Measurements from ENCODE around the gene UBASH3B.

The UBASH3B gene

DNA sequence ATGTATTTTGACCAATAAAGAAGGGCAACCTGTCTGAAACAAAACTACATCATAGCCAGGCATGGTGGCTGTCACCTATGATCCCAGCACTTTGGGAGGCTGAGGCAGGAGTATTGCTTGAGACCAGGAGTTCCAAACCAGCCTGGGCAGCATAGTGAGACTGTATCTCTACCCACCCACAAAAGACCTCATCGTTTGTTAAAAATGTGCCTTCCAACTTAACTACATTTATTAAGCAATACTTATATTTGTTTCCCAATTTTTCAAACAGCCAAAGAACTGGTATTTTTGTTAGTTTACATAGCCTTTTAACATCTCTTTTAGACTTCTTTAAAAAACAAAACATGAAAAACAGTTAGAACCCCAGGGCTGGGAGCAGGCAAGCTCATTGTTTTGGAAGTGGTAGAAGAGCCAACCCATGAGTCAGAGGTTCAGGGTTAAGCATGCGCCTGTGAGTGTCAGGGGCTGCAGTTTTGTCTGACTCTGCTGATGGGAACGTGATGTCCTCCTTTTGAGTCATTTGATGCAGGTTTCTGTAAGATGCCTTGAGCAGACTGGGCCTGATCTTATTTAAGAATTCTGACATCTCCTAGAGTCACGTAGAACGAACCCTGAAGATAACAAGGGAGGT, 128.9 kb downstream of the UBASH3B start:
- DNase-seq (ENCODE audit: low read depth in 2 of 2): no peak

DNA sequence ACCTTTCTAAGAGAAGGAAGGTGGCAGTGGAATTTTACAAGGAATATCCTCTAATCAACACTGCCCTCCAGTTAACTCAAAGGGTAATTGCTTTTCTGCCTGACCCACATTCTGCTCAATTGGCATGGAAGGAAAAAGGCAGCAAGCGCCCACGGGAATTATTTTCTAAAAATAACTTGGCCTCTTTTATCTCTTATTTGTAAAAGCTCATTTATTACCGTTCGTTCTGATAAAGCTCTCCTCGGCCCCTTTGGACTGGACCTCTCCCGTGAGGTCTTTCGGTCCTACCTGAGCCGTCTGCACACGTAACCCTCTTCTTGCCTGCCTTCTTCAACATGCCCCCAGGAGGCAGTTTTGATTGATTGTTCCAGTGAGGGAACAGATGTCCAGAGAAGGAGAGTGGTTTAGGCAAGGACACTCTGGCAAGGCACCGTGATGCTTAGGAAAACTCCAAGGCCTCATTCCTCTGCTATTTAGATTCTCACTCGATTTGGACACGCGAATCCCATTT, 129.6 kb downstream of the UBASH3B start:
- no peak for DNase-seq (ENCODE audit: low read depth in 2 of 2)

DNA sequence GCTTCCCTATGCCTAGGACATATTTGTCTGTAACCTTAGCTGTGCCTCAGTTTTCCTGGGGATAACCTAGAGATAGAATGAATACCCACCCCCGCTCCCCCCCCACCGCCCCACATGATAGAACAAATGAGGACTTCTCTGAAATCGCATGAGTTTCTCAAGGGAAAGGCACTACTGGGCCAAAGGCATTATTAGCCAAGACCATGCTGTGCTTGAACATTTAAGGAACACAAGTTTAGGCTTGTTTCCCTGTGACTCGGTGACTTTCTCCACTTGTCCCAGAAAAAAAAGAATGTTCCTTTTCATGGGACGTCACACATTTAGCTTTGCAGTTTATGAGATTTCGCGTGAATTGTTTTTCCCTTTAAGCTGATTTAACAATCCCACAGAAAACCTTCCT, 131.4 kb downstream of the UBASH3B start:
- no peak for DNase-seq (ENCODE audit: low read depth in 2 of 2)

DNA sequence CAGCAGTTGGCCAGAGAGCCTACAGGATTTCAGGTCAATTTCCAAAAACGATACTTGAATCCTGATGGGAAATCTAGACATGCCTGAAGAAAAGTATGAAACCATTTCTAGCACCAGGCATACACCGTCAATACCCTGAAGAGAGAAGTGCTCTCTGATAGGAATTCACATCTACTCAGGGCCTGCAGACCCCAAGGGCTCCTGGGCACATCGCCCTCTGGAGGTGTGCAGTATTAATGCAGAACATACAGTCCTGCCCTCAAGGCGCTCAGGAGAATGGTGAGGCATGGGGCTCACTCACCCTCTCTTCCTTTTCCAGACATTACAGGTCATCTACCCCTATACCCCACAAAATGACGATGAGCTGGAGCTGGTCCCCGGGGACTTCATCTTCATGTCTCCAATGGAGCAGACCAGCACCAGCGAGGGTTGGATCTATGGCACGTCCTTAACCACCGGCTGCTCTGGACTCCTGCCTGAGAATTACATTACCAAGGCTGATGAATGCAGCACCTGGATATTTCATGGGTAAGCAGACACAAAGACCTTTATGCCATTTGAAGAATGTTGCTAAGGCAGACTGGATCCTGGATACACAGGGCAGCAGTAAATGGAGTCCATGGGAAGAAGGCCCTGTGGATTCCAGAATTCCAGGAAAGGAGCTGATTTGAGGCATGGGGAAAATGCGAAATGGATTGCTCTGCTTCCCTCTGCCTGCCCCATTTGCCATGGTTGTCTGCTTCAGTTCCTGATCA, 133.4 kb downstream of the UBASH3B start:
- DNase-seq (ENCODE audit: low read depth in 2 of 2): no peak

DNA sequence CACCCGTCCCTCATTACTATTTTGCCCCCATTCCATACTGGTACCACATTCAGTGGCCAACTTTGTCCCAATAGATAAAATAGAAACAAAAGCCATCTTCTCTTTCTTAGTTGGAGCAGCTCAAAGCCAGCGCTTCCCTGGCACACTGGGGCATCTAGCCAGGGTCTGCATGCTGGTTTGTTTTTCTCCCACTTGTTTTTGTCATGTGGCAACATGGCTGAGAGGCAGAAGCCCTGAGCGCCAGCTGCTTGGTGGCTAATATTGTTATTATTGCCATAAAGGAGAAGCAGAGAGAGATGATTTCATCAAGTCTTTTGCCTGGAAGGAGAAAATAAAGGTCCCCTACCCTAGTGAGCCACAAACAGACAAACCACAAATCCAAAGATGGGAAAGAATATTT, 134.4 kb downstream of the UBASH3B start:
- DNase-seq (ENCODE audit: low read depth in 2 of 2): no peak

DNA sequence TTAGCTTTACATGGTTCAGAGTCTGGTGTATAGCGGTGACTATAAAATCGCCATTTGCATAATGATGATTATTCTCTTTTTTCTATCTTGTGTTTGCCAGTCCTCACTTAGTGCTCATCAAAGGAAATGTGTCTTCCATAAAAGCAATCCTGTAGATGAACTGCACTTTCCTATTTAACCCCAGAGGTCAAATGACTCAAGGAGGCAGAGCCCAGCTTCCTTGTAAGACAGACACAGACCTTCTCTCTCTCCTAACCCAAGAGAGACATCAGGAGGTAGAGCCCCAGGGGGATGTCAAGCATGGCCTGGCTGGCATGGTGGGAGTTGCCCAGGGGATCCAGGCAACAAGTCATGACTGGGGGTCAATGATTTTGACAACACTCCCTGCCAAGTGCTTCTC, 135.9 kb downstream of the UBASH3B start:
- DNase-seq (ENCODE audit: low read depth in 2 of 2): no peak

DNA sequence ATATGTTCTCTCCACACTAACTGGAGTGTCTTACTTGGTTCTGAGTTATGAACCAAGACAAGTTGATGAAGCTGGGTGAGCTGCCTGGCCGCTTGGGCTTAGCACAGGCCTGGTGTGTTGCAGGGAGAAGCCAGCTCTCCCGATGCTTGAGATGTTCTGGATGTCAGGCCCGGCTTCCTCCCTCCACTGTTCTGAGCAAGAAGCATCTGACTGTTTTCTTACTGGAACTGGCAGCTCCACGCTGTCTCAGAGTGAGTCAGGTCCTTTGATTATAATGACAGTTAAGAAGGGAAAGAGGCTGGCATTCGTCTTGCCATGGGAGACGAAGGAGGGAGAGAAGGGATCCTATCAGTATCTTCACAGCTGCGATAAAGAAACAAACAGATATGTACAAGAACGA, 136.3 kb downstream of the UBASH3B start:
- no peak for DNase-seq (ENCODE audit: low read depth in 2 of 2)

DNA sequence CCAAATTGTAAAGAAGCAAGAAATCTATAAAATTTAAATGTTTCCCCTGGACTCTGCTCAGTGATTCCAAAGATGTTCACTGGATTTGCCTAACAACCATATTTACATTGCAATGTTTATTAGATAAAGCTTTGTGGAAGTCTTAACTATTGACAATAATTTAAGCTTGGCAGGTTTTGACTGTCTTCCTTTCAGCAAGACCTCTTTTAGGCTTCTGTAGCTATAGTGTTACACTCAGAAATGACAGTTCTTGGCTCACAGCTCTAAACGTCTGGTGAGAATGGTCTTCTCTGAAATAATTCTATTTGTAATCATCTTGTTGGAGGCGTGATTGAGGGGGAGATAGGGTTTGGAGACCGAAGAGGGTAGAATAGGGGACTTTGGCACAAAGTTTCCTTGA, 138.0 kb downstream of the UBASH3B start:
- no peak for DNase-seq (ENCODE audit: low read depth in 2 of 2)

DNA sequence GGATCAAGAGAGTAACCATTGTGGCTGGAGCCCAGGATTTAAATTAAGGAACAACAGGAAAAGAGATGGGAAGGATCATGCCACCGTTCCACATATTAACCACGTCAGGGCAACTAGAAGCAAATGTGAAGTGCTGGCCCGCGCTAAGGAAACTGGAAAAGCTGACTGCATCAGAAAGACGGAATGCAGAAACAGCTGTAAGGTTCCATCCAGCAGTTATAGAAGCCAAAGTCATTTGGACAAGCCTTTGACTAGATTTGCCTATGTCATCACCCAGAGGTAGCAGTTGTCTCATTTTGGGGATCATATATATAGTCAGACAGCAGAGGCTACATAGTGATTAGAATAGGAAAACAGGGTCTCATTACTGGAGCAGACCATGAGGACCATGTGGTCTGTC, 139.8 kb downstream of the UBASH3B start:
- no peak for DNase-seq (ENCODE audit: low read depth in 2 of 2)

DNA sequence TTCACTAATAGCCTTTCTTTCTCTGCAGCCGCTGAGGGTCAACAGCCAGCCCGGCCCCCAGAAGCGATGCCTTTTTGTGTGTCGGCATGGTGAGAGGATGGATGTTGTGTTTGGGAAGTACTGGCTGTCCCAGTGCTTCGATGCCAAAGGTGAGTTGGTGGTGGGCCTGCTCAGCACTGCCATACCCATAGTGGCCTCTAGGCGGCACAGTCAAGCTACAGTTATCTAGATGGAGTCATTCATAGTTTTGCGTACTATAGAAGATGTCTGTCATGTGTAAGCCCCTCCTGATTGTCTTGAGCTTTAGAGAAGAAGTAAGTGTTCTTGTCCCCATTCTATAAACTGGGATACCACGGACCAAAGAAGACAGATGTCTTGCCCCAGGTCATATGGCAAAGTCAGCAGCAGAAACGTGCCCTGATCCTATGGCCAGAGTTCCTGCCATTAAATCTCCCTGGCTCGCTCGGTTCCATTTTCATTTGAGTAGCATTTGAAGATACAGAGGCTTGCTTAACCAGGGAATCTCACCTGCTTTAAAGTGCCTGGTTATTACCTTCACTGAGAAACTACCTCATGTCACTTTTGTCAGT, 140.7 kb downstream of the UBASH3B start:
- peak; percentile 41 to 53 for DNase-seq (ENCODE audit: low read depth in 2 of 2)

DNA sequence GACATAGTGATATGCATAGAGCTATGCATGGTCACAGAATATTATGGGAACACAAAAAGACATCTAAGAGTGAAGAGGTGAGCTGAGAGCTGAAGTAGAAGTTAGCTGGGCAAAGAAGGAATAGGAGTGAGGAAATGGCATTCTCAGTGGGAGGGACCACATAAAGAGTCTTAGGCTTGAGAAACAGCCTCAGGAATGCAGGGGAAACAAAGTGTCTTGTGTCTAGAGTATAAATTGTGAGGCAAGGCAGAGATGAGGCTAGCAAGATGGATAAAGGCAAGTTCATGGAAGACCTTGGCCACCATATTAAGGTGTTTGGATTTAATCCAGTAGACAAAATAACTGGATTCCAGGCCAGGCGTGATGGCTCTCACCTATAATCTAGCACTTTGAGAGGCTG, 142.1 kb downstream of the UBASH3B start:
- DNase-seq (ENCODE audit: low read depth in 2 of 2): no peak

DNA sequence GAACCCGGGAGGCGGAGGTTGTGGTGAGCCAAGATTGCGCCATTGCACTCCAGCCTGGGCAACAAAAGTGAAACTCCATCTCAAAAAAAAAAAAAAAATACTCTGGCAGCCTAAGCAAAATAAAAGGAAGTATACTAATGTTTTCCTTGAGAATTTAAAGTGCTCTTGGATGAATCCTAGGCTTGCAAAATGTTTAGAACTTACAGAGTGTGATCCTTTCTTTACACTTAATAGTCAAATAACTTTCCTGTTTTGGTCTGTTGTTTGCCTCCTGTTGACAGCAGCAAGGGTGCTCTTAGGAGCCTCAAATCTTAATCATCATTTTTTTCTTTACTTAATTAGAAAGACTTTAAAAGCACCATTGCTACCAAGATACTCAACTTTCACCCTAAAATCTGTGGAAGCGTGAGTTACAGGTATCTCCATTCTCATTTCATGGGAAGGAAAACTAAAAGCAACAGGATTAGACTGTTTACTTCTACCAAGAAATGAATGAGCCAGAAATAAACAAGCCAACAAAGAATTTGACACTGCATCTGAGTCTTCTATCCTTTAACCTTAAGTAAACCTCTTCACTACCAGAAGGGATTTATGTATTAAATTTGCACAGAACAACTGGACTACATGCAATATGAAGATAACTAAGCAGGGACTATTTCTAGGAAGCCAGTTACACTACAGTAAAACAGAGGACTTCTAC, 144.0 kb downstream of the UBASH3B start:
- no peak for DNase-seq (ENCODE audit: low read depth in 2 of 2)

DNA sequence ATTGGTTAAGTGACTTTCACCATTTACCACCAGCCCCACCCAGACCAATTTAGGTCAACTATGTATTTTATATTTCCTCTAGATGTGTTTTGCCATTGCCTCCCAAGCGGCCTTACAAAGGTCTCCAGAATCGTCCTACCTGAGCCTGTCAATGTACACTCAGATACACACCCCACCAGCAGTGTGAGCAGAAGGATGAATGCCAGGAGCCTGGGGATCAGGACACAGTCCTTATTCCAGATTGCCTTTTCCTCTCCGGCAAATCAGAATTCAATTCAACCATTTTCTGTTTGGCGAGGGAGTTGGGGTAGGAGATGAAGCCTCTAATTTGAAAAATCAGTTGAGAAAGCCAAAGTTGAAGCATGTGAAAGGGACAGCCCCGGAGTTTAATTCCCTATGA, 147.4 kb downstream of the UBASH3B start:
- no peak for DNase-seq (ENCODE audit: low read depth in 2 of 2)

DNA sequence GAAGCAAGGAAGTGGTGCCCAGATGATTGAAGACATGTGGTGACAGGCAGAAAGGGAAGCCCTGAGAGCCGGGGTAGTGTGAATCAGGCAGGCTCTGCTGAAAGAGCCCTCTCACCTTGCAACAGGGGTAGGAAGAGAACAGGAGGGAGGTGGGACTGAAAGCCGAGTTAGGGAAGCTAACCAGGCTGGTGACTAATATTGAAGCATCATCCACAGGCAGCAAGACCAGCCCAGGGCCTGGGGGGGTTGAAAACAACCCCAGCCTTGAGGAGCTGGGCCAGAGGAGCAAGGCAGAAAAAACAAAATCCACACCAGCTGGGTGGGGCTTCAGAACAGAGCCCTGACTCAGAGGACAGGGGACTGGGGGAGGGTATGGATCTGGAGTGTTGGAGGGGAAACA, 147.8 kb downstream of the UBASH3B start:
- DNase-seq (ENCODE audit: low read depth in 2 of 2): no peak

DNA sequence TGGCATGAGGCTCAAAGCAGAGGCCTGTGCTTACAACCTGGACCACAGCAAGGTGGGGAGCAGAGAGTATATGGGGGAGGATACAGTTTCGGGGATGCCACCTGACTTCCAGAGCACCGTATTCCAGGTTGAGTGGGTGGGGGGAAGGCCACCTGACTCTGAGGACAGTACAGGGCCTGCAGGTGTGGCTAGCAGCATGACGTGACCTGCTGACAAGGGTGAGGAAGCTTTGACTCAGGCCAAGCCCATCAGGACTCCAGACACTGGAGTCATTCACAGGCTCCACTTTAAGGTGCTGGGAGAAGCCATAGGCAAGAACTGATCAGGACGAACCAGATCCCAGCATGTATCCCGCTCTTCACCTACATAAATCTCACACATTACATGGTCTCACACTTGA, 148.2 kb downstream of the UBASH3B start:
- no peak for DNase-seq (ENCODE audit: low read depth in 2 of 2)

DNA sequence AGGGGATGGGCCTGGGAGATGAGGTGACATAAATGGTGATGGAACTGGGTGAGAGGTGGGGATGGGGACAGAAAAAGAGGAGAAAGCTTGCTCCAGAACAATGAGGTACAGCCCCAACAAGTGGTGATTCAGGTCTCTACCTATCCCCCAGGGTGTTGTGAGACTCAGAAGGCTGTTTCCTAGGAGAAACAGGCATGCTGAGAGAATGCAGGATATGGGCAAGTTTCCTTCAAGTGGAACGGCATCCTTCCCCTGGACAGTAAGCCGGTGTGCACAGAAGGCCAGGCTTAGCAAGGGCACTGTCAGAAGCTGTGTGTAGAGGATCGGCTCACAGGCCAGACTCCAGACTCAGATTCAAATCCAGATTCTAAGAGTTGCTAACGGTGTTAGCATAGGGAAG, 148.6 kb downstream of the UBASH3B start:
- no peak for DNase-seq (ENCODE audit: low read depth in 2 of 2)

DNA sequence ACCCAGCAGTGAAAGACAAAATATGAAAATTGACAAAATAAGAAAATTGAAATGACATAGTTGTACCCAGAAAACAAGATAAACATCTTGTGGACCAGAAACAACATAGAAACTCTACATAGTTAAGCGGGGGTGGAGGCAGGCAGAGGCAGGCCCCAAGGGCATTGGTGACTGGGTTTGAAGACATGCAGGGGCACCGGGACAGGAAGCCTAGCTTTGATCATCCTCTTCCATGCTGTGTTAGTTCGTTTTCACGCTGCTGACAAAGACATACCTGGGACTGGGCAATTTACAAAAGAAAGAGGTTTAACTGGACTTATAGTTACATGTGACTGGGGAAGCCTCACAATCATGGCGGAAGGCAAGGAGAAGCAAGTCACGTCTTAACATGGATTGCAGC, 149.3 kb downstream of the UBASH3B start:
- DNase-seq (ENCODE audit: low read depth in 2 of 2): no peak

DNA sequence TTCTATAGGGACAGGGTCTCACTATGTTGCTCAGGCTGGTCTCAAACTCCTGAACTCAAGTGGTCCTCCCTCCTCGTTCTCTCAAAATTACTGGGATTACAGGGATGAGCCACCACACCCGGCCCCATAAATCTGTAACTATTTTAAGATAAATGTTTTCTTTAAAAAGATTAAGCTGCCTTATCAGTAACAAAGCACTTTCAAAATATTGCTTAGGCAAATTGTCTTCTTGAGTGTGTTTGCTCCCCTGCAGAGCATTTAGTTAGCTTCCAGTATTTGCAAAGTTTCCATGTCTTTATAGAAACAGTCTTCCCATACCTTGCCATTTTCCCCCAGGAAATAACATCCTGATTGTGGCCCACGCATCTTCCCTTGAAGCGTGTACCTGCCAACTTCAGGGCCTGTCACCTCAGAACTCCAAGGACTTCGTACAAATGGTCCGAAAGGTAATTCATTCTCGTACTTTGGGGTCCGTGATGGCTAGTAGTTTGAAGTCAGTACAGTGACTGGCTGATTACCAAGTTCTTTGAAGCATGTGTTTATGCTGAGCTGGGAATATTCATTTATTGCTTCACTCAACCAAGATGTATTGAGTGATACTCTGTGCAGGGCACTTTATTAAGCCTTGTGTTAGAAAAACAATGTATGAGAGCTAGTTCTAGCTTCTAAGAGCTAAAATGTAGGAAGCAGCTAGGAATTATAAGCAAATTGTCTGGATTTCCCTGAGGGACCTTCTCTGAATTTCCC, 152.4 kb downstream of the UBASH3B start:
- no peak for DNase-seq (ENCODE audit: low read depth in 2 of 2)

DNA sequence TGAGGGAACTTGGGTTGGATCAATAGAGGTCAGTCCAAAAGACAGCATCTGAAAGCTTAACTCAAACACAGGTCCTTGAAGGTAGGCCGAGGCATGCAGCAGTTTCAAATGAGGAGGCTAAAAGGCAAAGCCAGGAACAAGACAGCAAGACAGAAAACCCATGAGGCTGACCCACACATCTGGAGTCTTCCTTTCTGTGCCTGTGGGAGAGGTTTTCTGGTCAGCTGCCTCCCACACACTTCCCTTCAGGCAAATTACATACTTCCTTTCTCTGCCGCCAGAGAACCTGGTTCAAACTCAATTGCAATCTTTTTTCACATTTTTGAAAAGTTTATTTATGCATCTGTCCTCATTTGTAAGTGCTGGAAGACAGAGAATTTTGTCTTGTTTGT, 153.0 kb downstream of the UBASH3B start:
- DNase-seq (ENCODE audit: low read depth in 2 of 2): no peak

DNA sequence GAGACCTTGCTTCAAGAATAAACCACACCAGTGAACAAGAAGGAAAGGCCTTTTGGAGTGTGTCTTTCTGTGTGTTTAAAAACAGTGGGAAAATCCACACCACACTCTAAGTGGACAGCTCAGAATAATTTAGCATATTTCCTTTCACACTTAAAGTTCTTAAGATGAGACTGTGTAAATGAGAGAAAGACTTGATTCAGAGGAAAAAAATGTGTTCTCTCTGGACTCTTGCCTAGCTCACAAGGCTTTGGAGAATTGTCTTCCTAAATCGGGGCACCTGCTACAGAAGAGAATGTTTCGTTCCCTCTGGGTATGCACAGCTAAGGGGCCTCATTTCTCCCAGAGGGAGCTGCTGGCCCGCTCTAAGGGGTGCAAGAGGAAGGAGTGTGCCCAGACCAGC, 154.3 kb downstream of the UBASH3B start:
- no peak for DNase-seq (ENCODE audit: low read depth in 2 of 2)

DNA sequence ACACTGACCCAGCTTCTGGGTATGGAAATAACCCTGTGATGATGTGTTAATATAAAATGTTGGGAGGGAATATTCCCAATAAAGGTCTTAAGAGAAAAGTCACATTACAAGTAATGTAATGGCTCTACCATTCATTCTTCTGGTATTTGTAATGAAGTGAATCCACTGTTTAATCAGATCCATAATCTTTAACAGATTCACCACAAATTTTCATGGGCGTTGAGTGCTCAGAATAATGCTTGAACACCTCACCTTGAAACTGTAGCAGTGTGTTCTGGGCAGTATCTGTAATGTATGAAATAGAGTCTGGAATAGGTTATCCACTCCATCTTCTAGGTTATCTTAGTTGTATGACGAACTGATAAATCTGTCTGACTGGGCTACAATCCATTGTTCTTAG, 156.2 kb downstream of the UBASH3B start:
- DNase-seq (ENCODE audit: low read depth in 2 of 2): no peak

DNA sequence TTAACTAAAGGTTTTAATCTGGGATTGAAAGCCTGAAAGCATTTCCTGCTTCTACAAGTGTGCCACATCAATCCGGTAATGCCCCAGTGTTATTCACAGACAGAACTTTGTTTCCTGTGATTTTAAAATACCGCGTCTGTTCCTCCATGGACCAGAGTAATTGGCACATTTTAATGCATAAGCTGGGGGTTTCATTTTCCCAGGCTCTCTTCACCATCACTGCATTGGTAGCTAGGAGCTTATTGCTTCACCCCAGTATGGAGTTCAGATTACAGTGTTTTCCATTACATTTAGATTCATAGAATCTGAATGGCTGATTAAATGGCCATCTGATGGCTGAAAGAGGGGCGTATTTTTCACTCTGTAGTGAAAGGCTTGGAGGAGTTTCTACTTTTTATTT, 157.1 kb downstream of the UBASH3B start:
- no peak for DNase-seq (ENCODE audit: low read depth in 2 of 2)
